H1 (cell line): ENCODE results near the gene NEMF.
A peak's percentile ranks its signal among the peaks of the same experiment; 100 is the strongest.

Experiments
- CHD1 ChIP-seq: IDR thresholded peaks from 2 replicates; pipeline ENCODE4 v1.6.1; 2012; ENCODE audit warnings: low read depth, low read length, improper control_type of control experiment
- EZH2 ChIP-seq: fragments of 200-600 bp; sonication (generic); IDR thresholded peaks from 2 replicates; pipeline ENCODE4 v1.7.1; 2012; ENCODE audit warnings: low read depth, mild to moderate bottlenecking, moderate library complexity, low read length, inconsistent platforms; ENCODE audit not compliant: severe bottlenecking
- MAFK ChIP-seq: IDR thresholded peaks from 2 replicates; pipeline ENCODE4 v1.6.1; 2012; ENCODE audit warnings: low read depth, mild to moderate bottlenecking, improper control_type of control experiment, low read length
- NRF1 ChIP-seq: IDR thresholded peaks from 2 replicates; pipeline ENCODE4 v1.6.1; 2011; ENCODE audit warnings: mild to moderate bottlenecking, low read depth, low read length, improper control_type of control experiment
- TAF1 ChIP-seq: IDR thresholded peaks from 2 replicates; pipeline ENCODE4 v1.6.1; 2011; ENCODE audit warnings: mild to moderate bottlenecking, low read depth, low read length
- TF ChIP-seq, protein P1 (sequence below): IDR thresholded peaks from 2 replicates; pipeline ENCODE4 v1.6.1; 2012; ENCODE audit warnings: inconsistent platforms
- TF ChIP-seq, protein P2 (sequence below), 3 experiments: IDR thresholded peaks; 1 replicate in 2 of 3; 2 replicates in 1 of 3; pipeline versions ENCODE4 v1.5.1 to v1.6.1; 2011; ENCODE audit warnings: low read length in 3 of 3, mild to moderate bottlenecking in 3 of 3, inconsistent platforms in 2 of 3, low read depth in 1 of 3, moderate library complexity in 1 of 3; ENCODE audit not compliant: insufficient read depth in 1 of 3; ENCODE audit errors: control extremely low read depth in 1 of 3

DNA sequence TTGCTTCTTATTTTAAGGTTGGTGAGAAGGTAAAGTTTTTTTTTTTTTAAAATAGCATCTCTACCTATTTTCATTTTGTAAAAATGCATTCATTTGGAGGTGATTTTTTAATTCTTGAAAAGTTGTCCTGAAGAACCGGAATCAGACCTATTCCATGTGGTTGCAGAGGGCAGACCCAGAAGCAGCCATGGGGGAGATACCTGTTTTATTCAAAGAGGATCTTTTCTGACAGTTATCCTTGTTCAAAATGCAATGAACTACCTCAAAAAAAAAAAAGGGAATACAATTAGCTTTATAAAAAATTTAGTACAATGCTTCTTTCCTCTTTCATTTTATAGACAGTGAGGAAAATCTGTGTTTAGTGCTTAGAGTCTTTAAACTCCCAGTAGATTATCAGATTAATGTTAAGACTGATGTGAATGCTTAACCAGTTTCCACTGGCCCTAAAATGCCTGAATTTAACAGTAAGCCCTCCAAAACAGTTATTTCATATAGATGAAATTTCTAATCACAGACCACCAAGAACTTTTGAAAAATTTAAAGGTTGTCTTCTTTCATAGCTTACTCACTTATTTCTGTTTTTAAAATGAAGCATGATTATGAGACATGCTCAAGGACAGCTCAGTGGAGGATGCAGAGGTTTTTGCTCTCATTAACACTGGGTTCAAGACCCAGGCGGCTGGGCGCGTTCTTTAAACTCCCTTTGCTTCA is 8.6 kb upstream of the NEMF start:
- TF ChIP-seq, protein P1, sequence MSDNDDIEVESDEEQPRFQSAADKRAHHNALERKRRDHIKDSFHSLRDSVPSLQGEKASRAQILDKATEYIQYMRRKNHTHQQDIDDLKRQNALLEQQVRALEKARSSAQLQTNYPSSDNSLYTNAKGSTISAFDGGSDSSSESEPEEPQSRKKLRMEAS: no peak
- no peak for TF ChIP-seq MAFK
- TF ChIP-seq EZH2: no peak
- TF ChIP-seq, protein P2, sequence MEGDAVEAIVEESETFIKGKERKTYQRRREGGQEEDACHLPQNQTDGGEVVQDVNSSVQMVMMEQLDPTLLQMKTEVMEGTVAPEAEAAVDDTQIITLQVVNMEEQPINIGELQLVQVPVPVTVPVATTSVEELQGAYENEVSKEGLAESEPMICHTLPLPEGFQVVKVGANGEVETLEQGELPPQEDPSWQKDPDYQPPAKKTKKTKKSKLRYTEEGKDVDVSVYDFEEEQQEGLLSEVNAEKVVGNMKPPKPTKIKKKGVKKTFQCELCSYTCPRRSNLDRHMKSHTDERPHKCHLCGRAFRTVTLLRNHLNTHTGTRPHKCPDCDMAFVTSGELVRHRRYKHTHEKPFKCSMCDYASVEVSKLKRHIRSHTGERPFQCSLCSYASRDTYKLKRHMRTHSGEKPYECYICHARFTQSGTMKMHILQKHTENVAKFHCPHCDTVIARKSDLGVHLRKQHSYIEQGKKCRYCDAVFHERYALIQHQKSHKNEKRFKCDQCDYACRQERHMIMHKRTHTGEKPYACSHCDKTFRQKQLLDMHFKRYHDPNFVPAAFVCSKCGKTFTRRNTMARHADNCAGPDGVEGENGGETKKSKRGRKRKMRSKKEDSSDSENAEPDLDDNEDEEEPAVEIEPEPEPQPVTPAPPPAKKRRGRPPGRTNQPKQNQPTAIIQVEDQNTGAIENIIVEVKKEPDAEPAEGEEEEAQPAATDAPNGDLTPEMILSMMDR (IDR thresholded peaks at IDR 0.05; ENCODE audit: control extremely low read depth in 1 of 3, insufficient read depth in 1 of 3, low read depth in 1 of 3, low read length in 3 of 3): no peak
- no peak for TF ChIP-seq TAF1
- TF ChIP-seq NRF1: no peak
- peak; percentile 37; the same call in 1 of the 2 replicates for TF ChIP-seq CHD1
